ENCODE measurements around the gene KRT6B.

DNA sequence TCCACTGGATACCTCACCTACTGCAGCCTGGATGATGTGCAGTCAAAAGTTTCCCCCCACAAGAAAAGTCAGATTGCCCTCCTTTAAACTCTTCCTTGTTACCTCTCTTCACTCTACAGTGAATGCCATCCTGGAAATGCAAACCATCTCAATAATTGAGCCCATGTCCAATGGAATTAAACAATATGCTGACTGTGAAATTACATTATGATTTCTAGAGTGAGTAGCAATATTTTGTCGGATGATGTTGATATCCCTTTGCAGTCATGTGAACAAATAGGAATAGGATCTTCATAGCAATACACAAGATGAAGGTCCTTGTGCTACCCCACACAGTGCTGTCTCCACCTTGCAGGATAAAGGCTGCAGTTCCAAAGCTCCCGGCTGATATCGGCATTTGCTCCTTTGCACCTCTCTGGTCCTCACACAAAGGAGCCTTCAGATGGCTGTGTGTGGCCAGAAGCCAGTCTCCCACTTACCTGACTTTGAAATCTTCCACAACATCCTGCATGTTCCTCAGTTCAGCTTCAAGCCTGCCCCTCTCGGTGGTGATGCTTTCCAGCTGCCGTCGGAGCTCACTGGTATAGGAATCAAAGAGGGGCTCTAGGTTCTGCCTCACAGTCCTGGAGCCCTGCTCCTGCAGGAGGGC is 19.3 kb downstream of the KRT6B start:
- TF ChIP-seq CTCF (IDR thresholded peaks at IDR 0.05) (no peak), POLR2AphosphoS5 (IDR thresholded peaks at IDR 0.05; ENCODE audit: low read depth, low read length) (no peak), TCF7L2 (IDR thresholded peaks at IDR 0.05; ENCODE audit: low read depth, low read length) (no peak)
- TF ChIP-seq, protein P1, sequence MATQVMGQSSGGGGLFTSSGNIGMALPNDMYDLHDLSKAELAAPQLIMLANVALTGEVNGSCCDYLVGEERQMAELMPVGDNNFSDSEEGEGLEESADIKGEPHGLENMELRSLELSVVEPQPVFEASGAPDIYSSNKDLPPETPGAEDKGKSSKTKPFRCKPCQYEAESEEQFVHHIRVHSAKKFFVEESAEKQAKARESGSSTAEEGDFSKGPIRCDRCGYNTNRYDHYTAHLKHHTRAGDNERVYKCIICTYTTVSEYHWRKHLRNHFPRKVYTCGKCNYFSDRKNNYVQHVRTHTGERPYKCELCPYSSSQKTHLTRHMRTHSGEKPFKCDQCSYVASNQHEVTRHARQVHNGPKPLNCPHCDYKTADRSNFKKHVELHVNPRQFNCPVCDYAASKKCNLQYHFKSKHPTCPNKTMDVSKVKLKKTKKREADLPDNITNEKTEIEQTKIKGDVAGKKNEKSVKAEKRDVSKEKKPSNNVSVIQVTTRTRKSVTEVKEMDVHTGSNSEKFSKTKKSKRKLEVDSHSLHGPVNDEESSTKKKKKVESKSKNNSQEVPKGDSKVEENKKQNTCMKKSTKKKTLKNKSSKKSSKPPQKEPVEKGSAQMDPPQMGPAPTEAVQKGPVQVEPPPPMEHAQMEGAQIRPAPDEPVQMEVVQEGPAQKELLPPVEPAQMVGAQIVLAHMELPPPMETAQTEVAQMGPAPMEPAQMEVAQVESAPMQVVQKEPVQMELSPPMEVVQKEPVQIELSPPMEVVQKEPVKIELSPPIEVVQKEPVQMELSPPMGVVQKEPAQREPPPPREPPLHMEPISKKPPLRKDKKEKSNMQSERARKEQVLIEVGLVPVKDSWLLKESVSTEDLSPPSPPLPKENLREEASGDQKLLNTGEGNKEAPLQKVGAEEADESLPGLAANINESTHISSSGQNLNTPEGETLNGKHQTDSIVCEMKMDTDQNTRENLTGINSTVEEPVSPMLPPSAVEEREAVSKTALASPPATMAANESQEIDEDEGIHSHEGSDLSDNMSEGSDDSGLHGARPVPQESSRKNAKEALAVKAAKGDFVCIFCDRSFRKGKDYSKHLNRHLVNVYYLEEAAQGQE (IDR thresholded peaks at IDR 0.05; ENCODE audit: insufficient read depth in 1 of 2, low read depth in 2 of 2, low read length in 1 of 2), result no peak

Measured in Panc1 (cell line).